ENCODE data around the gene ADH1C. TPM values are rescaled to one million over a fixed set of nuclear protein-coding genes. Genes with fewer than 3 reads are reported as not detected.

The ADH1C gene
- total RNA-seq, 1 experiment from 2014 or later = 1.6 TPM

GRCh38 chr4:99301376-99302164 lies 51.0 kb downstream of the ADH1C start:
- no peak for DNase-seq (ENCODE audit: low spot score)

- peak; percentile 60 for DNase-seq (ENCODE audit: low spot score)
These were observed 51.6 kb downstream of the ADH1C start for GRCh38 chr4:99300934-99301333.

GRCh38 chr4:99293357-99293756 lies 59.2 kb downstream of the ADH1C start:
- DNase-seq (ENCODE audit: low spot score) = no peak

- DNase-seq (ENCODE audit: low spot score) = no peak
These were observed 61.4 kb downstream of the ADH1C start, which contains the start of gene ADH1A for GRCh38 chr4:99290848-99291786. TSS of gene ADH1A (minus strand) at chr4:99290985. CDS start at chr4:99290914, 71 bp downstream.

Other genes starting within 250 kb of the ADH1C start
- gene ADH4, start 208.4 kb downstream of the ADH1C start, total RNA-seq (2014; rRNA removed; shearing (Covaris generic)) = not detected in 2 replicates
- gene ADH6, start 133.5 kb downstream of the ADH1C start, total RNA-seq (2014; rRNA removed; shearing (Covaris generic)) = not detected in 2 replicates
- gene ADH1A, start 61.8 kb downstream of the ADH1C start, total RNA-seq (2014; rRNA removed; shearing (Covaris generic)) = not detected in 2 replicates
- gene ADH1B, start 31.3 kb downstream of the ADH1C start, total RNA-seq (2014; rRNA removed; shearing (Covaris generic)) = not detected in 2 replicates
- gene ADH7, start 82.6 kb upstream of the ADH1C start, total RNA-seq (2014; rRNA removed; shearing (Covaris generic)) = not detected in 2 replicates
- not detected in 2 replicates for gene C4orf17, start 158.3 kb upstream of the ADH1C start, total RNA-seq (2014; rRNA removed; shearing (Covaris generic))
- 5.5 TPM in 2 replicates for gene TRMT10A, start 211.3 kb upstream of the ADH1C start, total RNA-seq (2014; rRNA removed; shearing (Covaris generic))
- gene MTTP, start 222.1 kb upstream of the ADH1C start, total RNA-seq (2014; rRNA removed; shearing (Covaris generic)) = 0.23 and 0.31 TPM in 2 replicates

All from H4 (cell line).